Cardiac fibroblast (primary cell): Measurements from ENCODE around the gene LZTR1.
"Not testable (repeated sequence)": the region's sequence is repeated elsewhere in the genome, so short reads cannot be mapped to it uniquely, and the experiment has no call there.

Experiments used
- DNase-seq, 2 donors: peaks; one replicate each; pipeline versions ENCODE4 v3.0.0 to v3.0.0-alpha.2; 2010; ENCODE audit warnings: low read depth in 2 of 2
- H3K4me3 ChIP-seq, 2 donors: replicated peaks in 1 of 2; 1 replicate in 1 of 2; 2 replicates in 1 of 2; pipeline ENCODE4 v1.5.1; 2011; ENCODE audit warnings: low read depth in 2 of 2, low read length in 2 of 2, mild to moderate bottlenecking in 2 of 2, moderate library complexity in 1 of 2
- CTCF ChIP-seq: IDR thresholded peaks from one replicate; pipeline ENCODE4 v1.5.1; 2011; ENCODE audit warnings: low read depth, mild to moderate bottlenecking, low read length, inconsistent platforms

The LZTR1 gene

GRCh38 chr22:21000207-21000986, 18.3 kb downstream of the LZTR1 start:
- peak overlapping the region; percentile 80 to 84 for H3K4me3 ChIP-seq
- DNase-seq, result no peak
- TF ChIP-seq CTCF, result no peak

GRCh38 chr22:21000987-21001600, 19.0 kb downstream of the LZTR1 start:
- TF ChIP-seq CTCF, result no peak
- no peak for DNase-seq

GRCh38 chr22:21001601-21002325, 19.7 kb downstream of the LZTR1 start, which contains the start of gene THAP7:
TSS of gene THAP7 (minus strand) at chr22:21002118. CDS start at chr22:21001911, 207 bp downstream.
- no peak for TF ChIP-seq CTCF
- peak within 1 kb of the TSS; percentile 80 to 84 for H3K4me3 ChIP-seq
- peak; percentile 96 for DNase-seq

More at GRCh38 chr22:21000987-21001600, 19.0 kb downstream of the LZTR1 start:
- H3K4me3 ChIP-seq, result peak overlapping the region; percentile 80 to 84

- no peak for TF ChIP-seq CTCF
- DNase-seq, result no peak
- H3K4me3 ChIP-seq, result no peak overlapping the region
Observed at GRCh38 chr22:21003782-21004181, 21.7 kb downstream of the LZTR1 start.

- not testable (repeated sequence) for DNase-seq, H3K4me3 ChIP-seq
Observed at GRCh38 chr22:21009208-21009607, 27.1 kb downstream of the LZTR1 start.

GRCh38 chr22:21009638-21010425, 27.7 kb downstream of the LZTR1 start:
- no peak for TF ChIP-seq CTCF
- peak; percentile 53 to 59 for DNase-seq
- no peak overlapping the region for H3K4me3 ChIP-seq
